ENCODE data around the gene OSBPL9. TPM values are rescaled to one million over a fixed set of nuclear protein-coding genes. Genes with fewer than 3 reads are reported as not detected.

The OSBPL9 gene
- polyA plus RNA-seq, 1 donor (not counting 4 experiments of a cell fraction or from before 2014, with no cell fraction given) = 62.7 TPM

DNA sequence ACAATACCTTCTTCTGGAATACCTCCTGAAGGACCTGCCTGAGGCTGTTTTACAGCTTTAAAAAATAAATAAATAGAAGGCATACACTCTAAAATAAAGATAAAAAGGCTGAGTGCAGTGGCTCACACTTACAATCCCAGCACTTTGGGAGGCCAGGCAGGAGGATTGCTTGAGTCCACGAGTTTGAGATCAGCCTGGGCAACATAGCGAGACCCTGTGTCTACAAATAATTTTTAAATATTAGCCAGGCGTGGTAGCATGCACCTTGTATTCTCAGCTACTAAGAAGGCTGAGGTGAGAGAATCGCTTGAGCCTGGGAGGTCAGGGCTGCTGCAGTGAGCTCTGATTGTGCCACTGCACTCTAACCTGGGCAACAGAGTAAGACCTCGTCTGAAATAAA is 75.0 kb downstream of the OSBPL9 start:
- no peaks in the 10 kb centered on the region for H3K9me3 ChIP-seq (ENCODE audit: control insufficient read depth, low read depth, low read length)
- peaks cover 26% of the 10 kb centered on the region for H3K79me2 ChIP-seq (ENCODE audit: control insufficient read depth, insufficient read depth, low read length)
- no peak overlapping the region for H3K4me3 ChIP-seq (ENCODE audit: control insufficient read depth in 2 of 3, extremely low read depth in 1 of 3, insufficient read depth in 2 of 3, low read depth in 1 of 3, low read length in 3 of 3)
- no peak overlapping the region for H3K9ac ChIP-seq (ENCODE audit: control insufficient read depth, extremely low read depth, insufficient read depth, low read length)
- H3K27ac ChIP-seq (ENCODE audit: control insufficient read depth, insufficient read depth, low read length) = no peak overlapping the region
- FAIRE-seq (no peak), DNase-seq (ENCODE audit: low read depth, low spot score) (no peak)
- no peak overlapping the region for H2AFZ ChIP-seq (ENCODE audit: control insufficient read depth, low read length)
- no peak overlapping the region for H3K4me2 ChIP-seq (ENCODE audit: control insufficient read depth, extremely low read depth, insufficient read depth, low read depth, low read length)
- H3K36me3 ChIP-seq (ENCODE audit: control insufficient read depth in 2 of 2, extremely low read depth in 1 of 2, insufficient read depth in 2 of 2, low read length in 2 of 2) = no peaks in the 10 kb centered on the region
- H3K4me1 ChIP-seq (ENCODE audit: control insufficient read depth, extremely low read depth, insufficient read depth, low read length) = peaks cover 19% of the 10 kb centered on the region
- no peaks in the 10 kb centered on the region for H4K20me1 ChIP-seq (ENCODE audit: control insufficient read depth, extremely low read depth, insufficient read depth, low read length)
- dilution Hi-C loops (cut with MboI; ENCODE audit: extremely low pct_ligation_motif_present, low sequenced_read_pairs) = no loop called here
- TF ChIP-seq, protein P1, sequence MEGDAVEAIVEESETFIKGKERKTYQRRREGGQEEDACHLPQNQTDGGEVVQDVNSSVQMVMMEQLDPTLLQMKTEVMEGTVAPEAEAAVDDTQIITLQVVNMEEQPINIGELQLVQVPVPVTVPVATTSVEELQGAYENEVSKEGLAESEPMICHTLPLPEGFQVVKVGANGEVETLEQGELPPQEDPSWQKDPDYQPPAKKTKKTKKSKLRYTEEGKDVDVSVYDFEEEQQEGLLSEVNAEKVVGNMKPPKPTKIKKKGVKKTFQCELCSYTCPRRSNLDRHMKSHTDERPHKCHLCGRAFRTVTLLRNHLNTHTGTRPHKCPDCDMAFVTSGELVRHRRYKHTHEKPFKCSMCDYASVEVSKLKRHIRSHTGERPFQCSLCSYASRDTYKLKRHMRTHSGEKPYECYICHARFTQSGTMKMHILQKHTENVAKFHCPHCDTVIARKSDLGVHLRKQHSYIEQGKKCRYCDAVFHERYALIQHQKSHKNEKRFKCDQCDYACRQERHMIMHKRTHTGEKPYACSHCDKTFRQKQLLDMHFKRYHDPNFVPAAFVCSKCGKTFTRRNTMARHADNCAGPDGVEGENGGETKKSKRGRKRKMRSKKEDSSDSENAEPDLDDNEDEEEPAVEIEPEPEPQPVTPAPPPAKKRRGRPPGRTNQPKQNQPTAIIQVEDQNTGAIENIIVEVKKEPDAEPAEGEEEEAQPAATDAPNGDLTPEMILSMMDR (optimal IDR thresholded peaks at IDR 0.05 in 1 of 3, IDR thresholded peaks at IDR 0.05 in 1 of 3, conservative IDR thresholded peaks at IDR 0.05 in 1 of 3; ENCODE audit: extremely low read depth in 1 of 3, insufficient read depth in 2 of 3, low read length in 3 of 3) = no peak
- no peak for TF ChIP-seq EZH2 (IDR thresholded peaks at IDR 0.05; ENCODE audit: low read length)
- H3K27me3 ChIP-seq (ENCODE audit: control insufficient read depth, extremely low read depth, insufficient read depth, low read length) = no peaks in the 10 kb centered on the region
- peaks cover 4% of the 10 kb centered on the region for H3K9me1 ChIP-seq (ENCODE audit: control insufficient read depth, extremely low read depth, insufficient read depth, low read length)

DNA sequence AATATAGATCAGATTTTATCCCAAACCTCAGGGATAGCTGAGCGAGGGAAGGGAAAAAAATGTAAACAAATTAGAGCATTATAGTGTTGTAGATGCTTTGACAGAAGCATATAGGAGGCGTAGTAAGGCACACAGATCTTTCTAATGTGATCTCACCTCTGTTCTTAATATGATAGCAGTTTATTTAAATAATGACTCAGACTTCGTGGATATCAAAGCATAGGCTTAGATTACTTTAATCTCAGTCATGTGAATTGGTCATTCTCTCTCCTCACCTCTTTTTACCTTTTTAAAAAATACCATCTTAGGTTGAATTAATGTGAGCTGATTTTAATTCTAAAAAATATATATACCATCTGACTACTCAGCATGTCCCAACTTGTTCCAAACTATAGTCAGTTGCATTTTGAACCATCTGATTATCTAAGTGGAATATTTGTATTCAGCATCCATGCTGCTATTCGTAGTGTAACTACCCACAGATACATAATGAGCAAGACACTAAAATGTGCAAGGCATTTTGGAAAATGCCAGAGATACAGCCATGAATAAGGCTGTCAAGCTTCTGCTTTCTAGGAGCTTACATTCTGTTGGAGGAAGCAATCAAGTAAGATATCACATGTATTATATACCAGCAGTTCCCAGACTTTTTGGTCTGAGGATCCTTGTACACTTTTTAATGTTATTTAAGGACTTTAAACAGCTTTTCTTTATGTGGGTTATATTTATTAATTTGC is 76.7 kb downstream of the OSBPL9 start:
- dilution Hi-C loops (cut with MboI; ENCODE audit: extremely low pct_ligation_motif_present, low sequenced_read_pairs) = no loop called here
- Histone ChIP-seq H3K9me1 (ENCODE audit: control insufficient read depth, extremely low read depth, insufficient read depth, low read length) (peaks cover 4% of the 10 kb centered on the region), H3K4me1 (ENCODE audit: control insufficient read depth, extremely low read depth, insufficient read depth, low read length) (peaks cover 19% of the 10 kb centered on the region), H3K4me2 (ENCODE audit: control insufficient read depth, extremely low read depth, insufficient read depth, low read depth, low read length) (peak overlapping the region; percentile 29), H4K20me1 (ENCODE audit: control insufficient read depth, extremely low read depth, insufficient read depth, low read length) (no peaks in the 10 kb centered on the region), H3K27ac (ENCODE audit: control insufficient read depth, insufficient read depth, low read length) (peak overlapping the region; percentile 6), H3K9ac (ENCODE audit: control insufficient read depth, extremely low read depth, insufficient read depth, low read length) (no peak overlapping the region), H3K36me3 (ENCODE audit: control insufficient read depth in 2 of 2, extremely low read depth in 1 of 2, insufficient read depth in 2 of 2, low read length in 2 of 2) (no peaks in the 10 kb centered on the region), H3K9me3 (ENCODE audit: control insufficient read depth, low read depth, low read length) (no peaks in the 10 kb centered on the region), H2AFZ (ENCODE audit: control insufficient read depth, low read length) (no peak overlapping the region), H3K79me2 (ENCODE audit: control insufficient read depth, insufficient read depth, low read length) (peaks cover 20% of the 10 kb centered on the region), H3K4me3 (ENCODE audit: control insufficient read depth in 2 of 3, extremely low read depth in 1 of 3, insufficient read depth in 2 of 3, low read depth in 1 of 3, low read length in 3 of 3) (no peak overlapping the region), H3K27me3 (ENCODE audit: control insufficient read depth, extremely low read depth, insufficient read depth, low read length) (no peaks in the 10 kb centered on the region)
- DNase-seq (ENCODE audit: low read depth, low spot score) = no peak
- no peak for FAIRE-seq
- TF ChIP-seq EZH2 (IDR thresholded peaks at IDR 0.05; ENCODE audit: low read length) = no peak
- TF ChIP-seq, protein P1 (optimal IDR thresholded peaks at IDR 0.05 in 1 of 3, IDR thresholded peaks at IDR 0.05 in 1 of 3, conservative IDR thresholded peaks at IDR 0.05 in 1 of 3; ENCODE audit: extremely low read depth in 1 of 3, insufficient read depth in 2 of 3, low read length in 3 of 3) = no peak

All from keratinocyte (primary cell).